K562 (cell line): ENCODE data around the gene AGPAT4. TPM values are rescaled to one million over a fixed set of nuclear protein-coding genes. Genes with fewer than 3 reads are reported as not detected.

Source experiments
- polyA plus RNA-seq, 8 experiments: library from polyadenylated mRNA; depleted of rRNA in 4 of 8; stranded (reverse) in 5 of 8; unstranded in 3 of 8; fragments of >200 nt; fragmentation: Nextera tagmentation in 2 of 8; fragmentation: Illumina TruSeq in 1 of 8; extraction: Ambion mirVana in 2 of 8; extraction: Trizol in 1 of 8; gene quantifications; 2 replicates each; pipeline versions ENCODE4 v1.2.1 to v1.2.3, GENCODE V29; 2011 to 2014; ENCODE audit warnings: inconsistent platforms in 1 of 8, missing spikeins in 1 of 8
- total RNA-seq, 7 experiments: library from RNA; depleted of rRNA in 6 of 7; stranded (reverse); fragments of >200 nt in 6 of 7; fragmentation: Illumina TruSeq in 2 of 7; extraction: Trizol in 2 of 7; gene quantifications; 2 replicates each; pipeline versions ENCODE4 v1.2.1 to v1.2.3, GENCODE V29; 2011 to 2021; ENCODE audit warnings: low replicate concordance in 1 of 7
- TF ChIP-seq, protein P1 (sequence below): fragments of 450-650 bp; IDR thresholded peaks from 2 replicates; pipeline ENCODE4 v1.6.1; 2016; ENCODE audit warnings: low read depth

Gene AGPAT4
- total and polyA plus RNA-seq, 9 of the 15 experiments (the other 6 are each of a cell fraction or from before 2014, with no cell fraction given): 2.2 to 15.0 (median 5.7) TPM

DNA sequence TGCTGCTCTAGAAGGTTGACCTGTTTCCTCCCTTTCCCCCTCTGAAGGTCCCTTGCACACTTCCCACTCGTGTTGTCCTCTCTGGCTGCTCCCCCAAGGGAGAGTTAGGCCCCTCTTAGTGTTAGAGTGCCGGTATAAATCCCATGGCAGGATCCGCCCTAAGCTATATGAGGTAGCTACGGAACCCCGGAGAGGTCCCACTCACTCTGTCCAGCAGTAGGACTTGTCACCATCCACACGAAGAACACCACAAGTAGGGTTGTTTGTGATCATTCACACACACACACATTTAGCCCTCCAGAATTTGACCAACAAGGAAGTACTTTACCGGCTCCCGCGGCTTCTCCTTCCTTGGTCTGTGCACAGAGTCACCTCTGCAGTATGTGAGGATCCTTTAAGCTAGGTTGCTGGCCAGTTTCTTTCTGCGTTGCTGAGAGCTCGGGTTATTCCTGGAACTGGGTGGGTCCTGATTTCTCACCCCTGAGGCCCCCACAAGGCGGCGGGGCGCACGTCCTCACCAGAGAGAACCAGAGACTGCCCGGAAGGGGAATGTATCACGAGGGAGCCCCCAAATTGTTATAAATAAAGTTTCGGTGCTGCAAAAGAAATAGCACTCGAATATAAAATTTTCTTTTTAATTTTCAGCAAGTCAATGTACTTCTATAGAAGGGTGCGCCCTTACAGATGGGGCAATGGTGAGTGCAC is 40.8 kb upstream of the AGPAT4 start (continued):
- TF ChIP-seq, protein P1, sequence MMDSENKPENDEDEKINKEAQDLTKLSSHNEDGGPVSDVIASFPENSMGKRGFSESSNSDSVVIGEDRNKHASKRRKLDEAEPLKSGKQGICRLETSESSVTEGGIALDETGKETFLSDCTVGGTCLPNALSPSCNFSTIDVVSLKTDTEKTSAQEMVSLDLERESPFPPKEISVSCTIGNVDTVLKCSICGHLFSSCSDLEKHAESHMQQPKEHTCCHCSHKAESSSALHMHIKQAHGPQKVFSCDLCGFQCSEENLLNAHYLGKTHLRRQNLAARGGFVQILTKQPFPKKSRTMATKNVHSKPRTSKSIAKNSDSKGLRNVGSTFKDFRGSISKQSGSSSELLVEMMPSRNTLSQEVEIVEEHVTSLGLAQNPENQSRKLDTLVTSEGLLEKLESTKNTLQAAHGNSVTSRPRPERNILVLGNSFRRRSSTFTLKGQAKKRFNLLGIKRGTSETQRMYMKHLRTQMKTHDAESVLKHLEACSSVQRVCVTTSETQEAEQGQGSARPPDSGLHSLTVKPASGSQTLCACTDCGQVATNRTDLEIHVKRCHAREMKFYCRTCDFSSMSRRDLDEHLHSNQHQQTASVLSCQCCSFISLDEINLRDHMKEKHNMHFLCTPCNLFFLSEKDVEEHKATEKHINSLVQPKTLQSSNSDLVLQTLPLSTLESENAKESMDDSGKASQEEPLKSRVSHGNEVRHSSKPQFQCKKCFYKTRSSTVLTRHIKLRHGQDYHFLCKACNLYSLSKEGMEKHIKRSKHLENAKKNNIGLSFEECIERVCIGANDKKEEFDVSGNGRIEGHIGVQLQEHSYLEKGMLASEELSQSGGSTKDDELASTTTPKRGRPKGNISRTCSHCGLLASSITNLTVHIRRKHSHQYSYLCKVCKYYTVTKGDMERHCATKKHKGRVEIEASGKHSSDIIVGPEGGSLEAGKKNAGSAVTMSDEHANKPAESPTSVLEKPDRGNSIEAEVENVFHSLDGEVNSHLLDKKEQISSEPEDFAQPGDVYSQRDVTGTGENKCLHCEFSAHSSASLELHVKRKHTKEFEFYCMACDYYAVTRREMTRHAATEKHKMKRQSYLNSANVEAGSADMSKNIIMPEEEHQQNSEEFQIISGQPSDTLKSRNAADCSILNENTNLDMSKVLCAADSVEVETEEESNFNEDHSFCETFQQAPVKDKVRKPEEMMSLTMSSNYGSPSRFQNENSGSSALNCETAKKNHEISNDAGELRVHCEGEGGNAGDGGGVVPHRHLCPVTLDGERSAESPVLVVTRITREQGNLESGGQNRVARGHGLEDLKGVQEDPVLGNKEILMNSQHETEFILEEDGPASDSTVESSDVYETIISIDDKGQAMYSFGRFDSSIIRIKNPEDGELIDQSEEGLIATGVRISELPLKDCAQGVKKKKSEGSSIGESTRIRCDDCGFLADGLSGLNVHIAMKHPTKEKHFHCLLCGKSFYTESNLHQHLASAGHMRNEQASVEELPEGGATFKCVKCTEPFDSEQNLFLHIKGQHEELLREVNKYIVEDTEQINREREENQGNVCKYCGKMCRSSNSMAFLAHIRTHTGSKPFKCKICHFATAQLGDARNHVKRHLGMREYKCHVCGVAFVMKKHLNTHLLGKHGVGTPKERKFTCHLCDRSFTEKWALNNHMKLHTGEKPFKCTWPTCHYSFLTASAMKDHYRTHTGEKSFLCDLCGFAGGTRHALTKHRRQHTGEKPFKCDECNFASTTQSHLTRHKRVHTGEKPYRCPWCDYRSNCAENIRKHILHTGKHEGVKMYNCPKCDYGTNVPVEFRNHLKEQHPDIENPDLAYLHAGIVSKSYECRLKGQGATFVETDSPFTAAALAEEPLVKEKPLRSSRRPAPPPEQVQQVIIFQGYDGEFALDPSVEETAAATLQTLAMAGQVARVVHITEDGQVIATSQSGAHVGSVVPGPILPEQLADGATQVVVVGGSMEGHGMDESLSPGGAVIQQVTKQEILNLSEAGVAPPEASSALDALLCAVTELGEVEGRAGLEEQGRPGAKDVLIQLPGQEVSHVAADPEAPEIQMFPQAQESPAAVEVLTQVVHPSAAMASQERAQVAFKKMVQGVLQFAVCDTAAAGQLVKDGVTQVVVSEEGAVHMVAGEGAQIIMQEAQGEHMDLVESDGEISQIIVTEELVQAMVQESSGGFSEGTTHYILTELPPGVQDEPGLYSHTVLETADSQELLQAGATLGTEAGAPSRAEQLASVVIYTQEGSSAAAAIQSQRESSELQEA: peak; percentile 90
